AG04450 (cell line): Measurements from ENCODE around the gene SHLD2. TPM values are rescaled to one million over a fixed set of nuclear protein-coding genes. Genes with fewer than 3 reads are reported as not detected.
"Not testable (repeated sequence)": the region's sequence is repeated elsewhere in the genome, so short reads cannot be mapped to it uniquely, and the experiment has no call there.

Experiments
- CTCF ChIA-PET: fragments of 300-600, 350-600 bp; formaldehyde crosslinking; extraction: SDS; loops from one replicate; lab custom pipeline; 2022; ENCODE audit warnings: antibody characterized with exemption, inconsistent platforms; lab: Charles Lee
- POLR2A ChIA-PET: fragments of 350-600 bp; formaldehyde crosslinking; extraction: SDS; loops from one replicate; lab custom pipeline; 2021; ENCODE audit warnings: antibody characterized with exemption, inconsistent platforms; lab: Yijun Ruan, JAX
- DNase-seq: peaks from one replicate; pipeline ENCODE4 v3.0.0-alpha.2; 2011; ENCODE audit warnings: low read depth, low spot score
- H3K27ac ChIP-seq: one replicate; pipeline ENCODE4 v1.5.1; 2012; ENCODE audit warnings: low read depth, low read length, control low read depth
- H3K27me3 ChIP-seq: one replicate; pipeline ENCODE4 v1.6.0; 2012; ENCODE audit warnings: low read length; ENCODE audit not compliant: control insufficient read depth, insufficient read depth
- H3K4me3 ChIP-seq: 2 replicates; pipeline ENCODE4 v1.5.1; 2011; ENCODE audit warnings: mild to moderate bottlenecking, low read depth, low read length, control low read depth
- H3K9me3 ChIP-seq: 2 replicates; pipeline ENCODE4 v1.5.1; 2012; ENCODE audit warnings: low read length; ENCODE audit not compliant: control insufficient read depth, insufficient read depth
- polyA plus RNA-seq: library from polyadenylated mRNA; depleted of rRNA; stranded (reverse); fragments of >200 nt; gene quantifications from 2 replicates; pipeline ENCODE4 v1.2.3, GENCODE V29; 2011

The SHLD2 gene
- polyA plus RNA-seq, 1 experiment: 24.2 TPM

DNA sequence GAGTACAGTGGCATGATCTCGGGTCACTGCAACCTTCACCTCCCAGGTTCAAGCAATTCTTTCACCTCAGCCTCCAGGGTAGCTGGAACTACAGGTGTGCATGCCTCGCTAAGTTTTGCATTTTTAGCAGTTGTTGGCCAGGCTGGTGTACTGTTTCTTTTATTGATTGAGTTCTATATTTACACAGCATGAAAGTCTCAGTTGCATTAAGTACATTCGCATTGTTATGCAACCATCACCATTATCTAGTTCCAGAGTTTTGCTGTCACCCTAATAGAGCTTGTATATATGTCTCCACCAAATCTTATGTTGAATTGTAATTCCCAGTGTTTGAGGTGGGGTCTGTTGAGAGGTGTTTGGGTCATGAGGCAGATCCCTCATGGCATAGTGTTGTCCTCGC, 28.3 kb downstream of the SHLD2 start:
- H3K4me3 ChIP-seq, DNase-seq, H3K9me3 ChIP-seq, H3K27me3 ChIP-seq, POLR2A ChIA-PET, H3K27ac ChIP-seq, CTCF ChIA-PET: not testable (repeated sequence)

DNA sequence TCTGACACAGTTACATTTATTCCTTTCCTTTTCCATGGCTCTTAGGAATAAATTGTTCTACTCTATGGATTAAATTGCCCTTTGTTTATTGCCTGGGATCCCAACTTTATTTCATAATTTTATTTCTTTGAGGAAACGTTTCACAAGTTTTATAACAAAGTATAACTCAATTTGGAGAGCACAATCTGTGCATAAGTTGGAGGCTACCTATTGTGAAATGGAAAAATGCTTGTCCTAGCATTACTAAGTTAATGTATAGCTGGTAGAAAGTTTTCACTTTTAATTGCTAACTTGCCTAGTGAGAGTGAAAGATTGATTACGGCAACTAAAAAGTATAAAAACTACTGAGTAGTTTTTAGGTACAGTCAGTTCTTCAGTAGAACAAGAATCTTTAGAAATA, 32.0 kb downstream of the SHLD2 start:
- H3K9me3 ChIP-seq, H3K4me3 ChIP-seq, H3K27me3 ChIP-seq, H3K27ac ChIP-seq, DNase-seq, CTCF ChIA-PET, POLR2A ChIA-PET: not testable (repeated sequence)

DNA sequence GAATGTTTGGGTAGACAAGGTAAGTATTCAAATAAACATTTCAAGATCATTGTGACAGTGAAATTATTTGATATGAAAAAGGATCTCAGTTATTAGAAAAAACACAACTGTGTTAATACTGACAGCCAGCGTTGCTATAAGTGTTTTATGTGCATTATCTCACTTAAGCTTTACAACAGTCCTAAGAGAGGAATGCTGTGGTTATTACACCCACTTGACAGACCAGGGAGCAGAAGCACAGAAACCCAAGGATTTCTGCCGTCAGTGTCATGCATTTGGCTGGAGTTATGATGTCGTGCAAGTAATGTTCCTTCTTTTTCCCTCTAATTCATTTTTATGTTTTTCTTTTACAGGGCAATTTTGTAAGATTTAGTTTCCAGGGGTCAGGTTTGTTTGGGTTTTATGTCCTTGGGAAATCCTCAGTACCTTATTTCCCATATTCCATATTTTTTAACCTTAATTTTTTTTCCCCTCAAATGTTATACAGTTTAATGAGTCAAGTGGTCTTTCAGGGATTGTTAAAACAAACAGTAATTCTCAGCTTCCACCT, 32.7 kb downstream of the SHLD2 start:
- H3K27ac ChIP-seq, CTCF ChIA-PET, POLR2A ChIA-PET, H3K4me3 ChIP-seq, H3K9me3 ChIP-seq, H3K27me3 ChIP-seq, DNase-seq: not testable (repeated sequence)

- DNase-seq, H3K9me3 ChIP-seq, POLR2A ChIA-PET, H3K4me3 ChIP-seq, H3K27ac ChIP-seq, CTCF ChIA-PET, H3K27me3 ChIP-seq: not testable (repeated sequence)
These were observed 37.2 kb downstream of the SHLD2 start for GRCh38 chr10:87132176-87132575.

DNA sequence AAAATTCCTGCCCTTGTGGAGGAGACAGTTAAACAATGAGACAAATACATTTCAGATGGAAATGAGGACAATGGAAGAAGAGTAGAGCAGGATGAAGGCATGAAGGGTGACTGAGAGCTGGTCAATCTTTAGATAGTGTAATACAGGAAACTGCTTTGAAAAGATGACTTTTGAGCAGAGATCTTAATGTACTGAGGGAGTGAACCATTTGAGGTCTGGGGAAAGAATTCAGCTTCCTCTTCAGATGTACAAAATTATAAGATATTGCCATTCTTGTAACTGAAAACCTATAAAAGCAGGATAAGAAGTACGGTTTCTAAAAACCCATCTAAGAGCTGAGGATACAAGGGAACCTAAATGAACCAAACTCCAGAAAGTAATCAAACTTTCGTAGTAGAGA, 38.9 kb downstream of the SHLD2 start:
- H3K4me3 ChIP-seq, CTCF ChIA-PET, POLR2A ChIA-PET, DNase-seq, H3K9me3 ChIP-seq, H3K27ac ChIP-seq, H3K27me3 ChIP-seq: not testable (repeated sequence)

- H3K27ac ChIP-seq, H3K4me3 ChIP-seq, H3K9me3 ChIP-seq, DNase-seq, POLR2A ChIA-PET, H3K27me3 ChIP-seq: not testable (repeated sequence)
- CTCF ChIA-PET: interaction anchor here (0.6 kb wide), 1 partner anchor 195 kb away, joined by 6 read pairs; no protein-coding TSS in a partner anchor
These were observed 39.4 kb downstream of the SHLD2 start for GRCh38 chr10:87134440-87134839.

GRCh38 chr10:87137478-87137877, 42.5 kb downstream of the SHLD2 start:
- DNase-seq, H3K9me3 ChIP-seq, CTCF ChIA-PET, H3K4me3 ChIP-seq, H3K27ac ChIP-seq, POLR2A ChIA-PET, H3K27me3 ChIP-seq: not testable (repeated sequence)

DNA sequence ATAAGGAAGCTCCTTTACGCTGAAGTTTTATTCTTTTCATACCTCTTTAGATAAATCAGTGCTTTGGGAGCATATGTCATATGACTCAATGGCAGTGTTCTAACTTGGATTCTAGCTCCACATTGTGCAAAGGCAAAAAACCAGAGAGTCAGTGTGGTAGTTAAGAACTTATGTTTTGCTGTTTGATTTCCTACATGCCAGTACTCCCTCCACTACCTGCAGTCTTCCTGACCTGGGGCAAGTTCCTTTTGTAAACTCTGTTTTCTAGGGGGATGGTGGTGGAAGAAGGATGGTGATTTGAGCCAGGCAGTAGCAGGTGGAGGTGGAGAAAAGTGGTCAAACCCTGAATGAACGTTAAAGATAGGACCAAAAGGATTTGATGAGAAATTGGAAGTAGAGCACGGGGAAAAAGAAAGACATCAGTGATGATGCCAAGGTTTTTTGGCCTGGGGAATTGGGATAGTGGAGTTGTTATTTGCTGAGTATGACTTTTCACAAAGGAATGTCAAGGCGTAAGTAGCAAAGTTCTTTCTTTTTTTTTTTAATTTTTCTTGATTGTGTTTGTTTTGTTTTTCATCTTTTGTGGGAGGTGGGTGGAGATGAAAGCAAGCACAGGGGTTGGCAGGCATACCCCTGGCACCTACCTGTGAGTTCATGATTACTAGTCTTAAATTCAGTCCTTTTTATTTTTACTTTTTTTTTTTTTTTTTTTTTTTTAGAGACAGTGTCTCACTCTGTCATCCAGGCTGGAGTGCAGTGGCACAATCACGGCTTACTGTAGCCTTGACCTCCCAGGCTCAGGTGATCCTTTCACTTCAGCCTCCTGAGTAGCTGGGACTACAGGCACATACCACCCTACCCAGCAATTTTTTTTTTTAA, 47.5 kb downstream of the SHLD2 start:
- H3K9me3 ChIP-seq, DNase-seq, H3K27me3 ChIP-seq, POLR2A ChIA-PET, H3K27ac ChIP-seq, CTCF ChIA-PET, H3K4me3 ChIP-seq: not testable (repeated sequence)

- H3K27me3 ChIP-seq, H3K27ac ChIP-seq, CTCF ChIA-PET, H3K9me3 ChIP-seq, DNase-seq, POLR2A ChIA-PET, H3K4me3 ChIP-seq: not testable (repeated sequence)
These were observed 48.1 kb downstream of the SHLD2 start for GRCh38 chr10:87143109-87143418.

GRCh38 chr10:87145598-87145997, 50.6 kb downstream of the SHLD2 start:
- DNase-seq, H3K27me3 ChIP-seq, H3K27ac ChIP-seq, POLR2A ChIA-PET, H3K4me3 ChIP-seq, H3K9me3 ChIP-seq, CTCF ChIA-PET: not testable (repeated sequence)

DNA sequence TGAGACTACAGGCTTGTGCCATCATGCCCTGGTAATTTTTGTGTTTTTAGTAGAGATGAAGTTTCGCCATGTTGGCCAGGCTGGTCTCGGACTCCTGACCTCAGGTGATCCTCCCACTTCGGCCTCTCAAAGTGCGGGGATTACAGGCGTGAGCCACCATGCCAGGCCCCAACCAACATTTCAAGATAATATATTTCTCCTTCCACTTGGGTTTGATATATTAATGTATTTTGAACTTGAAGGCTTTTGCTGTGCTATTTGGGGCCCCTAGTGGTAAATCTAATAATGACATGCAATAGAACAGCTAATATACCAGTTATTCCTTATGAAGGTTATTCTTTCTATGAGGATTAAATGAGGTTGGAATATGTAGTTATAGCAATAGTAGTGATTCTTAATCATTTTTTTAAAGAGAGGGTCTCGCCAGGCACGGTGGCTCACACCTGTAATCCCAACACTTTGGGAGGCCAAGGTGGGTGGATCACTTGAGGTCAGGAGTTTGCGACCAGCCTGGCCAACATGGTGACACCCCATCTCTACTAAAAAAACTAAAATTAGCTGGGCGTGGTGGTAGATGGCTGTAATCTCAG, 54.1 kb downstream of the SHLD2 start:
- H3K9me3 ChIP-seq, H3K27ac ChIP-seq, H3K4me3 ChIP-seq, DNase-seq, POLR2A ChIA-PET, H3K27me3 ChIP-seq: not testable (repeated sequence)
- CTCF ChIA-PET: interaction anchor here (0.6 to 1.0 kb wide), 3 partner anchors 60 to 210 kb away, joined by 6 to 7 read pairs (median 6); no protein-coding TSS in a partner anchor

- H3K27ac ChIP-seq, H3K4me3 ChIP-seq, H3K27me3 ChIP-seq, H3K9me3 ChIP-seq, DNase-seq, POLR2A ChIA-PET, CTCF ChIA-PET: not testable (repeated sequence)
These were observed 56.5 kb downstream of the SHLD2 start for GRCh38 chr10:87151516-87151915.
